DOHH2 (cell line): ENCODE data around the gene RXRA.
"Not testable (repeated sequence)": the region's sequence is repeated elsewhere in the genome, so short reads cannot be mapped to it uniquely, and the experiment has no call there.

Experiments used
- H3F3A ChIP-seq: fragments of 200-600 bp; sonication (generic), shearing (Covaris generic); 2 replicates; pipeline ENCODE4 v1.6.0; 2016; ENCODE audit warnings: antibody characterized with exemption, mild to moderate bottlenecking; ENCODE audit not compliant: control insufficient read depth, insufficient read depth
- H3K27ac ChIP-seq: fragments of 200-600 bp; sonication (generic); 2 replicates; pipeline ENCODE4 v1.5.1; 2014; ENCODE audit warnings: low read depth, mild to moderate bottlenecking, low read length, moderate library complexity
- H3K27me3 ChIP-seq: fragments of 200-600 bp; sonication (generic); 2 replicates; pipeline ENCODE4 v1.6.1; 2014; ENCODE audit warnings: mild to moderate bottlenecking, low read length, mixed read lengths; ENCODE audit not compliant: control insufficient read depth
- H3K36me3 ChIP-seq: fragments of 200-600 bp; sonication (generic); 2 replicates; pipeline ENCODE4 v1.6.1; 2014; ENCODE audit warnings: mild to moderate bottlenecking, low read length, moderate library complexity, mixed read lengths; ENCODE audit not compliant: control insufficient read depth
- H3K4me1 ChIP-seq: fragments of 200-600 bp; sonication (generic); 2 replicates; pipeline ENCODE4 v1.6.1; 2014; ENCODE audit warnings: mild to moderate bottlenecking, low read length, mixed read lengths; ENCODE audit not compliant: control insufficient read depth
- H3K4me2 ChIP-seq: fragments of 200-600 bp; sonication (generic); 2 replicates; pipeline ENCODE4 v1.6.0; 2014; ENCODE audit warnings: mild to moderate bottlenecking, low read length, moderate library complexity
- H3K4me3 ChIP-seq: fragments of 200-600 bp; sonication (generic); 2 replicates; pipeline ENCODE4 v1.5.1; 2014; ENCODE audit warnings: mild to moderate bottlenecking, low read length, mixed read lengths
- H3K79me2 ChIP-seq: fragments of 200-600 bp; sonication (generic); 2 replicates; pipeline ENCODE4 v1.6.1; 2014; ENCODE audit warnings: mild to moderate bottlenecking, low read length, mixed read lengths; ENCODE audit not compliant: control insufficient read depth
- H3K9me2 ChIP-seq: fragments of 200-600 bp; sonication (generic); replicated peaks from 2 replicates; pipeline ENCODE4 v1.6.1; 2014; ENCODE audit warnings: mild to moderate bottlenecking, low read length, mixed read lengths; ENCODE audit not compliant: control insufficient read depth
- H3K9me3 ChIP-seq: fragments of 200-600 bp; sonication (generic); 2 replicates; pipeline ENCODE4 v1.6.1; 2014; ENCODE audit warnings: antibody characterized with exemption, low read length, mixed read lengths; ENCODE audit not compliant: control insufficient read depth, insufficient read depth
- H4K20me1 ChIP-seq: fragments of 200-600 bp; sonication (generic); 2 replicates; pipeline ENCODE4 v1.6.0; 2014; ENCODE audit warnings: low read depth, mild to moderate bottlenecking, antibody characterized with exemption, low read length, moderate library complexity; ENCODE audit not compliant: control insufficient read depth, insufficient read depth
- EZH2phosphoT487 ChIP-seq: fragments of 200-600 bp; sonication (generic); IDR thresholded peaks from 2 replicates; pipeline ENCODE4 v1.6.1; 2017; ENCODE audit warnings: borderline replicate concordance, mild to moderate bottlenecking, antibody characterized with exemption, low read length, moderate library complexity, mixed read lengths
- TF ChIP-seq, protein P1 (sequence below): fragments of 200-600 bp; sonication (generic); IDR thresholded peaks from one replicate; pipeline ENCODE4 v1.5.1; 2014; ENCODE audit warnings: antibody characterized with exemption, mild to moderate bottlenecking, low read depth, low read length; ENCODE audit not compliant: poor library complexity, severe bottlenecking

Gene RXRA

DNA sequence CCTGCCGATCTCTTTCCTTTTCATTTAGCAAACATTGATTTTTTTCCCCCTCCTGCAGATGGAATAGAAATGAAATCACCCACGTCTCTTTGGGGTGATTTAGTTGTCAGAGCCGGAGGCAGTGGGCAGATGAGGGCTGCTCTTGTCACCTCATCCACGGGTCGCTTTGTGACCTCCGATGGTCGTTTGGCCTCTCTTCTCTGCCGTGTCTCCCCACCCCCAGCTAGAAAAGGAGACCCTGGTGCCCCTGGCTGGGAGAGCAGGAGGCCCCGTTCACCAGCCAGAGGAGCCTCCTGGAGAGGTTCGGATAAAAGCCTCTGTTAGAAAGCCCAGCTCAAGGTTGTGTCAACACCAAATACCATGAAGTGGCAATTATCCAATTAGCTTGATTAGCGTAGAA lies 21.6 kb upstream of the RXRA start:
- Histone ChIP-seq H3K9me2 (no peaks in the 10 kb centered on the region), H3K4me3 (no peak overlapping the region), H3K36me3 (no peaks in the 10 kb centered on the region), H3K9me3 (no peaks in the 10 kb centered on the region), H3K79me2 (no peaks in the 10 kb centered on the region), H3K4me2 (no peak overlapping the region), H4K20me1 (no peaks in the 10 kb centered on the region), H3K27me3 (no peaks in the 10 kb centered on the region), H3K4me1 (no peaks in the 10 kb centered on the region), H3F3A (no peaks in the 10 kb centered on the region), H3K27ac (no peak overlapping the region)
- TF ChIP-seq, protein P1, sequence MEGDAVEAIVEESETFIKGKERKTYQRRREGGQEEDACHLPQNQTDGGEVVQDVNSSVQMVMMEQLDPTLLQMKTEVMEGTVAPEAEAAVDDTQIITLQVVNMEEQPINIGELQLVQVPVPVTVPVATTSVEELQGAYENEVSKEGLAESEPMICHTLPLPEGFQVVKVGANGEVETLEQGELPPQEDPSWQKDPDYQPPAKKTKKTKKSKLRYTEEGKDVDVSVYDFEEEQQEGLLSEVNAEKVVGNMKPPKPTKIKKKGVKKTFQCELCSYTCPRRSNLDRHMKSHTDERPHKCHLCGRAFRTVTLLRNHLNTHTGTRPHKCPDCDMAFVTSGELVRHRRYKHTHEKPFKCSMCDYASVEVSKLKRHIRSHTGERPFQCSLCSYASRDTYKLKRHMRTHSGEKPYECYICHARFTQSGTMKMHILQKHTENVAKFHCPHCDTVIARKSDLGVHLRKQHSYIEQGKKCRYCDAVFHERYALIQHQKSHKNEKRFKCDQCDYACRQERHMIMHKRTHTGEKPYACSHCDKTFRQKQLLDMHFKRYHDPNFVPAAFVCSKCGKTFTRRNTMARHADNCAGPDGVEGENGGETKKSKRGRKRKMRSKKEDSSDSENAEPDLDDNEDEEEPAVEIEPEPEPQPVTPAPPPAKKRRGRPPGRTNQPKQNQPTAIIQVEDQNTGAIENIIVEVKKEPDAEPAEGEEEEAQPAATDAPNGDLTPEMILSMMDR = no peak
- TF ChIP-seq EZH2phosphoT487 = no peak

DNA sequence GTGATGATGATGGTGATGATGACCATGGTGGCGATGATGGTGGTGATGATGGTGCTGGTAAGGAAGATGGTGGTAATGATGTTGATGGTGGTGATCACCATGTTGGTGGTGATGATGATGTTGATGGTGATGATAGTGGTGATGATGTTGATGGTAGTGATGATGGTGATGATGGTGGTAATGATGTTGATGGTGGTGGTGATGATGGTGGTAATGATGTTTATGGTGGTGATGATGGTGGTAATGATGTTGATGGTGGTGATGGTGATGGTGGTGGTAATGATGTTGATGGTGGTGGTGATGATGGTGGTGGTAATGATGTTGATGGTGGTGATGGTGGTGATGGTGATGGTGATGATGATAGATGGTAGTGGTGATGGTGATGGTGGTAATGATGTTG lies 20.7 kb upstream of the RXRA start:
- no peaks in the 10 kb centered on the region for H3K9me2 ChIP-seq
- H3F3A ChIP-seq = no peaks in the 10 kb centered on the region
- no peaks in the 10 kb centered on the region for H3K36me3 ChIP-seq
- H3K27me3 ChIP-seq = no peaks in the 10 kb centered on the region
- H4K20me1 ChIP-seq = no peaks in the 10 kb centered on the region
- no peaks in the 10 kb centered on the region for H3K4me1 ChIP-seq
- no peak overlapping the region for H3K27ac ChIP-seq
- no peak overlapping the region for H3K4me2 ChIP-seq
- TF ChIP-seq, protein P1 = no peak
- TF ChIP-seq EZH2phosphoT487 = no peak
- no peak overlapping the region for H3K4me3 ChIP-seq
- no peaks in the 10 kb centered on the region for H3K79me2 ChIP-seq
- H3K9me3 ChIP-seq = no peaks in the 10 kb centered on the region

DNA sequence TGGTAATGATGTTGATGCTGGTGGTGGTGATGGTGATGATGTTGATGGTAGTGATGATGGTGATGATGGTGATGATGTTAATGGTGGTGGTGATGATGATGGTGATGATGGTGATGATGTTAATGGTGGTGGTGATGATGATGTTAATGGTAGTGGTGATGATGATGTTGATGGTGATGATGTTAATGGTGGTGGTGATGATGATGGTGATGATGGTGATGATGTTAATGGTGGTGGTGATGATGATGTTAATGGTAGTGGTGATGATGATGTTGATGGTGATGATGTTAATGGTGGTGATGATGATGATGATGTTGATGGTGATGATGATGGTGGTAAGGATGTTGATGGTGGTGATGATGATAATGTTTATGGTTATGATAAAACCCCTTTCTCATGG lies 20.2 kb upstream of the RXRA start:
- H3K4me2 ChIP-seq, H3K36me3 ChIP-seq, H3K4me1 ChIP-seq, H3K9me2 ChIP-seq, H3K27ac ChIP-seq, H3K9me3 ChIP-seq, H4K20me1 ChIP-seq, H3K4me3 ChIP-seq, H3K27me3 ChIP-seq, H3K79me2 ChIP-seq, H3F3A ChIP-seq: not testable (repeated sequence)

DNA sequence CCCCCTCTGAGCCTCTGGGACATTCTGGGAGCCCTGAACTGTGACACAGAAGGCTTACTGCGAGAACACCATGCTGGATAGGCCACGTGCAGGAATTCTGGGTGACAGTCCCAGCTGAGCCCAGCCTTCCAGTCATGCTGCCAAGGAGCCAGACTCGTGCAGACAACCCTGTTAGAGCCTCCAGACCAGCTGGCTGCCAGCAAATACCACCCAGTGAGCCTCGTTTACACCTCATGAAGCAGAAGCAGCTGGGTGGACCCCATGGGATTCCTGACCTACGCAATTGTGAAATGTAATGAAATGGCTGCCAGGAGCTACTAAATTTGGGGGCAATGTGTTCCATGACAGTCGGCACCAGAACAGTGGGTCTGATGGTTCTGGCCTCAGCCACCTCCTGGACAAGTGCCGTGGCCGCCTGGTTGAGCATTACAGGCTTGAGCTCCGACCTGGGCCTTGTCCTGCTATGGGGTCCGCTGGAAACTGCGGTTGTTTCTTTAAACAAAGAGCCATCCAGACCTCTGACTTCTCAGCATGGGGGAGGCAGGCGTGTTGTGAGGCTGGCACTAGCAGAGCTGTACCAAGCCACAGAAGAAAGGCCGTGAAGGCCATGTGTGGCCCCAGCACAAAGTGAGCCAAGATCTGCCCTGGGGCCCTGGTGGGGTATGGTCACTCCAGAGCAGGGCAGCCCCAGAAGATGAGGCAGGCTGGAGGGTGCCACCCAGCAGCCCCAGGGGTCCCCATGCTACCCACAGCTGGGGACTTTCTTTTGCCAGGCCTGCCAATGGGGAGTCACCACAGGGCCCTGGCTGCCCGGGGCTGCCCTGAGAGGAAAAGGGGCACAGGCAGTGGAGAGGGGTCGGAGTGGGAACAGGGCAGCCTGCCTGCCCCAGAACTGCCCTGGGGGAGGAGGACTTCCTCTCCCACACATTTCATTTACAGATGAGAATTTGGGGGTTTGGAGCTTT lies 19.3 kb upstream of the RXRA start:
- Histone ChIP-seq H4K20me1 (no peaks in the 10 kb centered on the region), H3K9me3 (no peaks in the 10 kb centered on the region), H3K9me2 (no peaks in the 10 kb centered on the region), H3K36me3 (no peaks in the 10 kb centered on the region), H3F3A (no peaks in the 10 kb centered on the region), H3K4me1 (no peaks in the 10 kb centered on the region), H3K27ac (no peak overlapping the region), H3K79me2 (no peaks in the 10 kb centered on the region), H3K27me3 (no peaks in the 10 kb centered on the region), H3K4me2 (no peak overlapping the region), H3K4me3 (no peak overlapping the region)
- TF ChIP-seq, protein P1 = no peak
- TF ChIP-seq EZH2phosphoT487 = no peak
